OCI-LY1 (cell line): ENCODE results near the gene ROBO4.

Experiments
- CTCF ChIP-seq: fragments of 200-600 bp; sonication (generic), shearing (Covaris generic); IDR thresholded peaks from 2 replicates; pipeline ENCODE4 v1.5.1; 2017; ENCODE audit warnings: mild to moderate bottlenecking, antibody characterized with exemption, low read length, moderate library complexity, mixed read lengths
- EZH2 ChIP-seq: fragments of 200-600 bp; sonication (generic), shearing (Covaris generic); IDR thresholded peaks from 2 replicates; pipeline ENCODE4 v1.8.0; 2017; ENCODE audit warnings: borderline replicate concordance, mixed run types, mild to moderate bottlenecking, antibody characterized with exemption, low read length, moderate library complexity, mixed read lengths

GRCh38 chr11:124838805-124839127, 58.9 kb downstream of the ROBO4 start:
- TF ChIP-seq CTCF (no peak), EZH2 (no peak)
